Ovary (tissue), 9 donors: Measurements from ENCODE around the gene ING2. TPM values are rescaled to one million over a fixed set of nuclear protein-coding genes. Genes with fewer than 3 reads are reported as not detected.

ENCODE experiments used
- DNase-seq, 5 donors: peaks; one replicate each; pipeline ENCODE4 v3.0.0-alpha.2; 2019 to 2020
- H3K27ac ChIP-seq, 2 donors: fragments of 200-600 bp; one replicate each; pipeline versions ENCODE4 v1.5.1 to v1.8.0; 2019 to 2022
- H3K27me3 ChIP-seq: fragments of 200-600 bp; one replicate; pipeline ENCODE4 v1.8.0; 2022
- H3K36me3 ChIP-seq: fragments of 200-600 bp; sonication (generic); one replicate; pipeline ENCODE4 v1.5.1; 2019
- H3K4me1 ChIP-seq: one replicate; pipeline ENCODE4 v1.8.1; 2013; ENCODE audit warnings: mild to moderate bottlenecking, moderate library complexity; ENCODE audit not compliant: insufficient read depth
- H3K4me3 ChIP-seq: fragments of 200-600 bp; sonication (generic); one replicate; pipeline ENCODE4 v1.5.1; 2017
- H3K9me3 ChIP-seq, 2 donors: fragments of 200-600 bp in 1 of 2; sonication (generic) in 1 of 2; one replicate each; pipeline versions ENCODE4 v1.5.1 to v1.8.1; 2013 to 2019; ENCODE audit warnings: mild to moderate bottlenecking in 1 of 2, moderate library complexity in 1 of 2
- CTCF ChIP-seq, 3 donors: fragments of 450-650 bp in 2 of 3; fragments of 200-600 bp in 1 of 3; IDR thresholded peaks; one replicate each; pipeline versions ENCODE4 v1.5.1 to v1.8.0; 2016 to 2022; ENCODE audit warnings: antibody characterized with exemption in 3 of 3, mild to moderate bottlenecking in 1 of 3
- EP300 ChIP-seq: sonication (generic); formaldehyde crosslinking; IDR thresholded peaks from one replicate; pipeline ENCODE4 v1.6.1; 2017; ENCODE audit warnings: antibody characterized with exemption
- POLR2A ChIP-seq: fragments of 450-650 bp; IDR thresholded peaks from one replicate; pipeline ENCODE4 v1.6.1; 2017; ENCODE audit warnings: antibody characterized with exemption, mild to moderate bottlenecking, moderate library complexity
- WGBS, 3 donors: extraction: QIAGEN DNeasy Blood & Tissue Kit in 1 of 3; methylation state at CpG; one replicate each; pipeline versions ENCODE4 v1.1.5 to v1.1.7; 2013 to 2017; 5-methylcytosine and 5-hydroxymethylcytosine counted together
- intact Hi-C, 4 donors: fragments of 100-400 bp; cut with DNase I; formaldehyde crosslinking; loops; one replicate each; pipeline versions ENCODE4 v1.11.0 to v1.15.1; 2022 to 2023
- polyA plus RNA-seq, 2 donors: library from polyadenylated mRNA; stranded (reverse); fragments of 200-250 nt in 1 of 2; fragments of 350-450 nt in 1 of 2; fragmentation: Illumina TruSeq in 1 of 2; extraction: RNeasy Lipid Tissue Mini Kit (QIAGEN cat#74804) in 1 of 2; gene quantifications; one replicate each; pipeline ENCODE4 v1.2.3, GENCODE V29; 2013 to 2014
- total RNA-seq, 7 donors: library from RNA; depleted of rRNA in 2 of 7; stranded (reverse); fragments of >200 nt in 2 of 7; fragmentation: NEBNext Ultra II Directional in 3 of 7; extraction: Animal tissue kit (Norgen Biotek cat#: 25700) in 3 of 7; gene quantifications; one replicate each; pipeline versions ENCODE4 v1.1.0 to v1.2.4, GENCODE V29; 2016 to 2023
- donor health status: DM: no; HTN: no; CAD: no; lungs with moderate emphysema.
- donor health status: DM: no; HTN: no; CAD: no.
- donor health status: Bipolar disorder and iron deficiency.
- donor health status: DM: yes; HTN: yes; CAD: no.
- donor health status: DM: no; HTN: no; CAD: no.
- donor health status: DM: yes; HTN: yes; CAD: no.

Gene ING2
- total and polyA plus RNA-seq, 9 donors = 19.3 to 47.5 (median 31.4) TPM

- no peak for DNase-seq
- Histone ChIP-seq H3K9me3 (no peaks in the 10 kb centered on the region), H3K27me3 (no peaks in the 10 kb centered on the region), H3K27ac (no peak overlapping the region), H3K4me3 (no peak overlapping the region), H3K36me3 (no peaks in the 10 kb centered on the region), H3K4me1 (no peaks in the 10 kb centered on the region)
- TF ChIP-seq EP300 = no peak
- no peak for TF ChIP-seq POLR2A
- no peak for TF ChIP-seq CTCF (IDR thresholded peaks at IDR 0.05)
- WGBS, 3 donors = 93 to 99% (median 96%) methylated on average over 3 of the region's 3 CpGs
- intact Hi-C loops = no loop called here
These were observed 37.6 kb upstream of the ING2 start for GRCh38 chr4:183467246-183467645.

GRCh38 chr4:183468210-183469095, 36.4 kb upstream of the ING2 start:
- Histone ChIP-seq H3K36me3 (no peaks in the 10 kb centered on the region), H3K4me1 (no peaks in the 10 kb centered on the region), H3K27me3 (no peaks in the 10 kb centered on the region), H3K27ac (no peak overlapping the region), H3K4me3 (no peak overlapping the region), H3K9me3 (no peaks in the 10 kb centered on the region)
- TF ChIP-seq EP300 = no peak
- no peak for TF ChIP-seq CTCF (IDR thresholded peaks at IDR 0.05)
- TF ChIP-seq POLR2A = no peak
- no peak for DNase-seq
- intact Hi-C loops = no loop called here
- 69 to 77% (median 74%) methylated on average over 7 of the region's 7 CpGs for WGBS, 3 donors

- no peak overlapping the region for H3K4me3 ChIP-seq
- intact Hi-C loops = no loop called here
- H3K36me3 ChIP-seq = no peaks in the 10 kb centered on the region
- no peaks in the 10 kb centered on the region for H3K27me3 ChIP-seq
- H3K27ac ChIP-seq = no peak overlapping the region
- 88 to 95% (median 91%) methylated on average over 1 of the region's 1 CpG for WGBS, 3 donors
- no peaks in the 10 kb centered on the region for H3K9me3 ChIP-seq
- TF ChIP-seq CTCF (IDR thresholded peaks at IDR 0.05) (no peak), POLR2A (no peak), EP300 (no peak)
- no peak for DNase-seq
- no peaks in the 10 kb centered on the region for H3K4me1 ChIP-seq
These were observed 35.6 kb upstream of the ING2 start for GRCh38 chr4:183469285-183469684.

- H3K4me1 ChIP-seq = no peaks in the 10 kb centered on the region
- DNase-seq = no peak
- TF ChIP-seq CTCF (IDR thresholded peaks at IDR 0.05) (no peak), POLR2A (no peak), EP300 (no peak)
- H3K27me3 ChIP-seq = no peaks in the 10 kb centered on the region
- no peak overlapping the region for H3K4me3 ChIP-seq
- no peaks in the 10 kb centered on the region for H3K9me3 ChIP-seq
- intact Hi-C loops = loop anchor here in 1 of 4 donors (10.0 kb wide), 3 partner anchors 255 to 695 kb away; no protein-coding TSS in a partner anchor
- WGBS, 3 donors = 90 to 97% (median 97%) methylated on average over 2 of the region's 2 CpGs
- H3K27ac ChIP-seq = no peak overlapping the region
- H3K36me3 ChIP-seq = no peaks in the 10 kb centered on the region
These were observed 34.9 kb upstream of the ING2 start for GRCh38 chr4:183469936-183470335.
